Stimulated activated CD8-positive, alpha-beta memory T cell treated with anti-CD3 and anti-CD28 coated beads, Interleukin-15, amount 100 ng/mL, for 48 hours (primary cell): ENCODE measurements around the gene MRPS15.

ENCODE experiments used
- DNase-seq, 2 donors: peaks; one replicate each; pipeline ENCODE4 v3.0.0-alpha.2; 2020; ENCODE audit warnings: low read depth in 2 of 2

MRPS15 gene

GRCh38 chr1:36420409-36420808 lies 43.8 kb downstream of the MRPS15 start:
- DNase-seq, result no peak

- no peak for DNase-seq
Measured at GRCh38 chr1:36419569-36419968, 44.6 kb downstream of the MRPS15 start.

GRCh38 chr1:36419140-36419539 lies 45.0 kb downstream of the MRPS15 start:
- DNase-seq, result no peak

GRCh38 chr1:36417931-36418330 lies 46.3 kb downstream of the MRPS15 start:
- DNase-seq, result no peak

GRCh38 chr1:36415661-36416326 lies 48.4 kb downstream of the MRPS15 start:
- no peak for DNase-seq

GRCh38 chr1:36414384-36414783 lies 49.8 kb downstream of the MRPS15 start:
- DNase-seq, result no peak

GRCh38 chr1:36411674-36412648 lies 52.2 kb downstream of the MRPS15 start:
- peak; percentile 24 to 44 for DNase-seq

GRCh38 chr1:36408479-36408878 lies 55.7 kb downstream of the MRPS15 start:
- no peak for DNase-seq

GRCh38 chr1:36406440-36406839 lies 57.7 kb downstream of the MRPS15 start:
- DNase-seq, result no peak
